Motor neuron (in vitro differentiated cells): ENCODE measurements around the gene TIMM23B. TPM values are rescaled to one million over a fixed set of nuclear protein-coding genes. Genes with fewer than 3 reads are reported as not detected.
A peak's percentile ranks its signal among the peaks of the same experiment; 100 is the strongest.
"Not testable (repeated sequence)": the region's sequence is repeated elsewhere in the genome, so short reads cannot be mapped to it uniquely, and the experiment has no call there.

ENCODE experiments used
- ATAC-seq, 8 experiments: fragments of 200-7000 bp; cut with Tn5 transposase; replicated peaks in 6 of 8; 2 replicates each; pipeline ENCODE4 v1.8.0; 2021; ENCODE audit warnings: mild to moderate bottlenecking in 8 of 8, moderate library complexity in 8 of 8
- H3K27ac ChIP-seq, 2 donors: fragments of 250-450 bp; sonication (Bioruptor Pico); 2 replicates each; pipeline ENCODE4 v1.9.0; 2021; ENCODE audit warnings: antibody characterized with exemption in 2 of 2, mild to moderate bottlenecking in 2 of 2, moderate library complexity in 1 of 2
- H3K4me1 ChIP-seq, 2 donors: fragments of 250-450 bp; sonication (Bioruptor Pico); replicated peaks in 1 of 2; 2 replicates each; pipeline ENCODE4 v1.6.1; 2021; ENCODE audit warnings: antibody characterized with exemption in 2 of 2, mild to moderate bottlenecking in 2 of 2, moderate library complexity in 1 of 2
- H3K4me3 ChIP-seq, 5 donors: fragments of 250-450 bp; sonication (Bioruptor Pico); 2 replicates each; pipeline ENCODE4 v1.9.0; 2021; ENCODE audit warnings: antibody characterized with exemption in 5 of 5, mild to moderate bottlenecking in 5 of 5, moderate library complexity in 4 of 5
- WGBS, 10 experiments: fragments of 450-650 bp; shearing (Covaris generic); methylation state at CpG; one replicate each; pipeline ENCODE4 v1.0.0; 2022; 5-methylcytosine and 5-hydroxymethylcytosine counted together
- in situ Hi-C, 9 experiments: fragments of 400-800 bp; cut with MboI; loops; one replicate each; pipeline ENCODE4 v1.15.0; 2021; ENCODE audit warnings: low sequenced_read_pairs in 9 of 9, low pct_unique_long_range_greater_than_20kb in 2 of 9; ENCODE audit not compliant: unreplicated experiment in 9 of 9
- total RNA-seq, 8 experiments: library from RNA; unstranded; fragments of 300-600 nt; gene quantifications; 2 replicates each; pipeline versions ENCODE4 v1.2.3 to v1.2.4, GENCODE V29; 2022

The TIMM23B gene
- total RNA-seq, result 10 to 100 TPM; 11.1 to 37.6 (median 18.2) TPM

DNA sequence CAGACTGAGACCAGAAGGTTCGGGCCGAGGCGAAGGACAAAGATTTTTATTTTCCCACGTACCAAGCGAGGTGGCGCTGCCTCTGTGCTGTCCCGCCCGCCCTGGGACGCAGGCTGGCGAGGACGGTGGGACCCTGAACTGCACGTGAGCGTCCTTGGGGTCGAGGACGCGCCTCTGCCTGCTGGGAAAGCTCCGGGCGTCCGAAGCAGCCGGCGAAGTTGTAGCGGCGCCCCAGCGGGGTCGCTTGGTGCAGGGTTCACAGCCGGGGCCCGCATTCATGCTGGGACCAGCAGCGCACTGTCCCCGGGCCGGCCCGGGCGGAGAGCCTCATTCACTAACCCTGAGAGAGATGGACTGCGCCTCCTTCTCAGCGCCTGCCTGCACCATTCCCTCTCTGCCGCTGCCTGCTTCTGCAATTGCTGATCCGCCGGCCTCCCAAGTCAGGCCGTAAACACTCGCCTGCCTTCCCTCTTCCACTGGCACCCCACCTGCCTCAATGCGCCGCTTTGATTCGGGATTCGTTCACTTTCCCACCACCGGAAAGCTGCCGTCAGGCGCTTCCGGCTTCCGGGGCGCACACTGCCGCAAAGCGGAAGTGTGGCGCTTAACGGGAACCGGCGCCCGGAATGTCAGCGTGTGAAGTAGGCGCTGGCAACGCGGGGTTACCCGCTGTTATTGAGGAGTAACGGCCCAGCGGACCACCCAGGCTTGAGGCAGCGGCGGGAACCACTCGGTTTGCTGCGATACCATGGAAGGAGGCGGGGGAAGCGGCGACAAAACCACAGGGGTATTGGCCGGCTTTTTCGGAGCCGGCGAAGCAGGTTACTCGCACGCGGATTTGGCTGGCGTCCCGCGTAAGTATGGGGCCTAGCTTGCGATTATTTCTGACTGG, at the start of gene TIMM23B, which contains the start of gene PARG:
Gene TIMM23B (plus strand): TSS at position 607 of the 892 bp plus-strand sequence. CDS start 142 bp downstream, at position 749.
Gene PARG (minus strand): TSS at position 581 of the 892 bp plus-strand sequence. CDS start 302 bp downstream, at position 279.
- in situ Hi-C loops, result not testable (repeated sequence)
- peak; percentile 76 to 93 (median 86) for ATAC-seq
- Histone ChIP-seq H3K27ac (peak within 1 kb of the TSS; percentile 68 to 78), H3K4me1 (peaks cover 6 to 13% of the 10 kb centered on the region in 2 donors), H3K4me3 (peak within 1 kb of the TSS; percentile 52 to 85 (median 70))
- 0% methylated on average over 1 to 6 of the region's 81 CpGs; no CpG with 5 or more reads in 6 of the 10 experiments for WGBS, 10 experiments

- WGBS, 10 experiments, result no CpG with 5 or more reads among the region's 2 CpGs
- not testable (repeated sequence) for ATAC-seq, H3K27ac ChIP-seq, H3K4me1 ChIP-seq, H3K4me3 ChIP-seq
- in situ Hi-C loops, result loop anchor here in 1 of 9 experiments (25.0 kb wide), 1 partner anchor 313 kb away; no protein-coding TSS in a partner anchor
Observed at GRCh38 chr10:49899999-49900398, 41.9 kb upstream of the TIMM23B start.

DNA sequence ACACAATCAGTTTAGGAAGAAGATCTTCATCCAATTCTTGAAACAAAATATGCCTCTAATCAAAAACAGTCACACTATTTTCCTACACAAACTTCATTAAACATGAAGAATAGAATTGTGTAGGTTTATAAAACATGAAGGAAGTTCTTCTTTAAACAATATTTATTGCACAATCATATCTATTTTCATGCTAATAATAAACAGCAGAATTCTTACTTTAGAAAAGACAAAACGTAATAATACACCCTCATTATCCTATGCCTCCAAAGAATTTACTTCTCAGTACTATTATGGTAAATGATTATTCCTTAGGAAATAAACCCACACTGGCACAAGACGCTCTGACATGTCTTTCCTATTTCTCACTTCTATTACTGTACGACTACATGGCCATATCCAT, 41.4 kb upstream of the TIMM23B start:
- WGBS, 10 experiments, result no CpG with 5 or more reads among the region's 3 CpGs
- H3K27ac ChIP-seq, H3K4me3 ChIP-seq, H3K4me1 ChIP-seq, ATAC-seq: not testable (repeated sequence)
- in situ Hi-C loops, result loop anchor here in 1 of 9 experiments (25.0 kb wide), 1 partner anchor 313 kb away; no protein-coding TSS in a partner anchor

GRCh38 chr10:49903829-49904228, 38.0 kb upstream of the TIMM23B start:
- not testable (repeated sequence) for ATAC-seq, H3K4me1 ChIP-seq, H3K4me3 ChIP-seq, H3K27ac ChIP-seq
- in situ Hi-C loops, result loop anchor here in 1 of 9 experiments (25.0 kb wide), 1 partner anchor 317 kb away; no protein-coding TSS in a partner anchor
- 75 to 100% methylated on average over 2 of the region's 3 CpGs; no CpG with 5 or more reads in 8 of the 10 experiments for WGBS, 10 experiments

DNA sequence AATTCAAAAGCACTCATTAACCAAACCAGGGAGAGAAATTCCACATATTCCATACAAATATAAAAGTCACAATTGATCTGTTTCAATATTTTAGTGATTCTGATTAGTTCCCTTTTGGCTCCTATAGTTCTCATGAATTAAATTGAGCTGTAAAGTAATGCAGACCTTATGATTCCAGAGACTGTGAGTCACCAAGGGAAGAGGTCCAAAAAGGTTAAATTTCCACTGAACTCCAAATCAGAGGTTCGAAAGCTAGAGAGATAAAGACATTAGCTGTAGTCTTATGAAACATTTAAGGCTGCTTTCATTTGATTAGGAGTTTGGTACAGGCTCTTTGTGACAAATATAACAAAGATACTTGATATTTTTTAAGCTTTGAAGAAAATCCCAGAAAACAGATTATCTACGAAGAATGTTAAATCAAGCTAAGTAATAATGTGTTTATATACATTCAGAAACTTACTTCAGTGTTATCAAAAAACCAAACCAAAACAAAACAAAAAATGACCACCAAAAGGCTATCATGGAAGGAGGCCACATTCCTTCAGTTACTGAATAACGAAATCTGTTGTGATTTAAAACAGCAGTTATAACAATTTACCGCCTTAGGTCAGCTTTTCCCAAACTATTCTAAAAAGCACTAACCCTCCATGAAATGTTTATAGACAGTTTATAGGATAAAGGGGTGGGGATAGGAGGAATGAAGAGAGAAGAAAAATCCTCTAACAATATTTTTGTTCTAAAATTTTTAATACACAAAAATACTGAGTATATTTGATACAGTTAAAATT, 33.4 kb upstream of the TIMM23B start:
- ATAC-seq, H3K4me1 ChIP-seq, H3K4me3 ChIP-seq, H3K27ac ChIP-seq: not testable (repeated sequence)
- WGBS, 10 experiments, result 80 to 100% methylated on average over 1 to 2 of the region's 4 CpGs; no CpG with 5 or more reads in 8 of the 10 experiments
- in situ Hi-C loops, result loop anchor here in 1 of 9 experiments (25.0 kb wide), 1 partner anchor 321 kb away; no protein-coding TSS in a partner anchor

DNA sequence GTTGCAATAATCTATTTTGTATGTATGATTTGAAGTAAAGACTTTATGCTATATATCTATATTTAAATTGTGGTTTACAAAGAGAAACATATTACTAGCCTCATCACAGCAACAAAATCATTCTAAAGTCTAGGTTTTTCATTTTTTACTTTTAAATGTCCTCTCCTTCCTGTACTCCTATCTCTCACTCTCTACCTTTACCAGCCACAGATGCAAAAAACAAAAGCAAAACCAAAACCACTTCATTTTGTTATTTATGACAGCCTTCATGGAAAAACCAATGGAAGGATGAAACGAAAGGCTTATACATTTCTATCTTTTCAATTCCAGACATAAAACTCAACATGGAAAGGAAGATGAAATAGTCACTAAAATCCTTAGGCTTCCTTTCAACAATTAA, 31.6 kb upstream of the TIMM23B start:
- in situ Hi-C loops, result loop anchor here in 1 of 9 experiments (25.0 kb wide), 1 partner anchor 323 kb away; no protein-coding TSS in a partner anchor
- not testable (repeated sequence) for ATAC-seq, H3K27ac ChIP-seq, H3K4me1 ChIP-seq, H3K4me3 ChIP-seq
- no CpG with 5 or more reads among the region's 1 CpG for WGBS, 10 experiments

- not testable (repeated sequence) for H3K4me3 ChIP-seq, H3K4me1 ChIP-seq, H3K27ac ChIP-seq
- peak in 1 of 8 experiments; percentile 56 for ATAC-seq
- in situ Hi-C loops, result loop anchor here in 1 of 9 experiments (25.0 kb wide), 1 partner anchor 329 kb away; no protein-coding TSS in a partner anchor
Observed at GRCh38 chr10:49916451-49916850, 25.4 kb upstream of the TIMM23B start.

GRCh38 chr10:49917927-49918326, 23.9 kb upstream of the TIMM23B start:
- not testable (repeated sequence) for H3K27ac ChIP-seq, ATAC-seq, H3K4me3 ChIP-seq, H3K4me1 ChIP-seq
- in situ Hi-C loops, result loop anchor here in 1 of 9 experiments (25.0 kb wide), 1 partner anchor 331 kb away; no protein-coding TSS in a partner anchor

DNA sequence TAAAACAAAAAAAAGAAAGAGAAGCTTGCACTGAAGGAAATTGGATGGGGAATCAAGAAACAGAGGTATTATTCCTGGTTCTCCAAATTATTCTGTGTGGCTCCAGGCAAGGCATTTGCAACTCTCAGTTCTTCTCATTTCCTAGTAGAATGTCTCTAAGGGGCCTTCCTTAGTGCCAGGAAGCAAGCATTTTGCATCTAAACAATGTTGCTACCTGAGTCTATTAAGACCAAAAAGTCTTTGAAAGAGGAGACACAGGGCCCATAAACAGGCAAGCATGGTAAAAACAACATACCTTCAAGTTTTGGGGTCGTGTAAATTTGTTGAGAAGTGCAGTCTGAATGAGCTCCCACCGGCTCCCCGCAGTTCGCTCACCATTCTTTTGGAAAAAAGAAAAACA, 19.8 kb upstream of the TIMM23B start:
- not testable (repeated sequence) for ATAC-seq, H3K27ac ChIP-seq
- in situ Hi-C loops, result loop anchor here in 1 of 9 experiments (25.0 kb wide), 1 partner anchor 335 kb away; no protein-coding TSS in a partner anchor

DNA sequence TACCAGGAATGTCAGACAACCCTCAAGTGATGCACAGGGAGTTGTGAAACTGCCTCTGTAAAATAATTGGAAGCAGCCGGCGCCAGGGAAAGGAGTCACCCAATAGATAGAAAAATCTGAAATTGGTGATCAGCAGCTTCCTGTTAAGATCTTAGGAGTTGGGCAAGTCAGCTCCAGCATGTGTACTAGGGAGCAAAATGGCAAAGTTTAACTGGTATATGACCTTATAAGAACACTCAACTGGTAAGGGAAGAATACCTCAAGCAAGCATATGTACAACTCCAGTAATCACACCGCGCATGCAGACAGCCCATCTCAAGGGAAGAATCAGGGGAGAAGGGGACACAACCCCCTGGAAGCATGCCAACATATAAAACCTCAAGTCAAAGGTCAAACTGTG, 18.3 kb upstream of the TIMM23B start:
- in situ Hi-C loops, result loop anchor here in 1 of 9 experiments (25.0 kb wide), 1 partner anchor 336 kb away; no protein-coding TSS in a partner anchor
- H3K4me1 ChIP-seq, H3K4me3 ChIP-seq, H3K27ac ChIP-seq: not testable (repeated sequence)
- peak in 1 of 8 experiments; percentile 20 for ATAC-seq
- WGBS, 10 experiments, result no CpG with 5 or more reads among the region's 4 CpGs

More for the DNA sequence above, 19.8 kb upstream of the TIMM23B start:
- not testable (repeated sequence) for H3K4me3 ChIP-seq, H3K4me1 ChIP-seq
- WGBS, 10 experiments, result 50% methylated on average over 1 of the region's 4 CpGs; no CpG with 5 or more reads in 9 of the 10 experiments

DNA sequence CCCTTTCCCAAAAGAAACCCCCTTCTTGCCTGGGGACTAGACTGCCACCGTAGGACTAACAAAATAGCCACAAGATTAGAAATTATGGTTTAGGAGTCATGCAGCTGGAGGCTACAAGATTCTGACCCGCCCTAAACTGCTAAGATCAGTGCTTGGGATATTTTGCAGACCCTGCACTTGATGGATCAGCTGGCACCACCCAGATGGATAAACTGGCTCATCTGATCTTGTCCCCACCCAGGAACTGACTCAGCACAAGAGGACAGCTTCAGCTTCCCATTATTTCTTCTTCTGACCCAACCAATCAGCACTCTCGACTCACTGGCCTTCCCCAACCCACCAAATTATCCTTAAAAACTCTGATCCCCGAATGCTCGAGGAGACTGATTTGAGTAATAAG, 10.6 kb upstream of the TIMM23B start:
- H3K27ac ChIP-seq, H3K4me1 ChIP-seq, in situ Hi-C loops, H3K4me3 ChIP-seq: not testable (repeated sequence)
- peak in 2 of 8 experiments; percentile 72 to 80 for ATAC-seq
- WGBS, 10 experiments, result 0 to 100% (median 100%) methylated on average over 1 to 2 of the region's 5 CpGs; no CpG with 5 or more reads in 7 of the 10 experiments

- H3K27ac ChIP-seq, H3K4me1 ChIP-seq, H3K4me3 ChIP-seq, in situ Hi-C loops: not testable (repeated sequence)
- WGBS, 10 experiments, result 83 to 96% (median 92%) methylated on average over 1 to 5 of the region's 7 CpGs; no CpG with 5 or more reads in 6 of the 10 experiments
- ATAC-seq, result peak in 5 of 8 experiments; percentile 48 to 82 (median 60)
Observed at GRCh38 chr10:49931959-49932728, 9.7 kb upstream of the TIMM23B start.
